H1 (cell line): ENCODE data around the gene CASK. TPM values are rescaled to one million over a fixed set of nuclear protein-coding genes. Genes with fewer than 3 reads are reported as not detected.

Experiments used
- EP300 ChIP-seq, 2 experiments: IDR thresholded peaks; 1 replicate in 1 of 2; 2 replicates in 1 of 2; pipeline ENCODE4 v1.6.1; 2011 to 2012; ENCODE audit warnings: low read depth in 2 of 2, low read length in 2 of 2, mild to moderate bottlenecking in 2 of 2, borderline replicate concordance in 1 of 2, inconsistent platforms in 1 of 2, moderate library complexity in 1 of 2
- FOSL1 ChIP-seq: IDR thresholded peaks from 2 replicates; pipeline ENCODE4 v1.6.1; 2011; ENCODE audit warnings: mild to moderate bottlenecking, low read depth, low read length, moderate library complexity; ENCODE audit not compliant: insufficient read depth
- SIN3A ChIP-seq, 2 experiments: IDR thresholded peaks in 1 of 2; conservative IDR thresholded peaks in 1 of 2; 2 replicates each; pipeline ENCODE4 v1.6.1; 2011 to 2012; ENCODE audit warnings: low read length in 2 of 2, improper control_type of control experiment in 1 of 2, low read depth in 1 of 2, mild to moderate bottlenecking in 1 of 2
- polyA plus RNA-seq, 7 experiments: library from polyadenylated mRNA; depleted of rRNA in 3 of 7; stranded (reverse) in 5 of 7; unstranded in 2 of 7; fragments of >200 nt in 5 of 7; fragments of 200-250 nt in 2 of 7; gene quantifications; 1 replicate in 5 of 7; 2 replicates in 1 of 7; 4 replicates in 1 of 7; pipeline versions ENCODE4 v1.2.1 to v1.2.3, GENCODE V29; 2011 to 2013; ENCODE audit warnings: missing spikeins in 2 of 7, mixed read lengths in 2 of 7
- total RNA-seq: library from RNA; stranded (reverse); fragmentation: NEBNext Ultra II Directional; extraction: Animal tissue kit (Norgen Biotek cat#: 25700); gene quantifications from 2 replicates; pipeline ENCODE4 v1.2.1, GENCODE V29; 2021

The CASK gene
- total and polyA plus RNA-seq, 2 of the 8 experiments (the other 6 are each of a cell fraction or from before 2014, with no cell fraction given), result 21.6 to 55.1 TPM

- no peak for TF ChIP-seq SIN3A (conservative IDR thresholded peaks at IDR 0.05 in 1 of 2, IDR thresholded peaks at IDR 0.05 in 1 of 2; ENCODE audit: low read depth in 1 of 2, low read length in 2 of 2)
- no peak for TF ChIP-seq FOSL1
- TF ChIP-seq EP300 (IDR thresholded peaks at IDR 0.05; ENCODE audit: borderline replicate concordance in 1 of 2, low read depth in 2 of 2, low read length in 2 of 2), result no peak
These were observed 22.9 kb upstream of the CASK start (continued) for GRCh38 chrX:41946235-41946634.
